SH-SY5Y (cell line): ENCODE data around the gene SACM1L.

Experiments used
- GATA2 ChIP-seq: IDR thresholded peaks from 2 replicates; pipeline ENCODE4 v1.6.1; 2011; ENCODE audit warnings: mild to moderate bottlenecking, low read depth, low read length
- GATA3 ChIP-seq: IDR thresholded peaks from 2 replicates; pipeline ENCODE4 v1.6.1; 2011; ENCODE audit warnings: low read depth, mild to moderate bottlenecking, low read length, moderate library complexity

GRCh38 chr3:45772341-45773035 is 83.3 kb downstream of the SACM1L start:
- TF ChIP-seq GATA2 (no peak), GATA3 (no peak)
